OCI-LY7 (cell line): Measurements from ENCODE around the gene NOP9. TPM values are rescaled to one million over a fixed set of nuclear protein-coding genes. Genes with fewer than 3 reads are reported as not detected.

Source experiments
- BruUV-seq: library from RNA; stranded (reverse); fragments of 400-500 nt; replicated peaks from 2 replicates; lab custom pipeline; 2021; lab: Mats Ljungman, UMichigan
- CTCF ChIA-PET: fragments of 300-600 bp; sonication (Branson Sonifier 250); formaldehyde crosslinking; loops from one replicate; lab custom pipeline; 2022; ENCODE audit warnings: antibody characterized with exemption; ENCODE audit not compliant: unreplicated experiment; lab: Charles Lee
- POLR2A ChIA-PET: fragments of 300-600 bp; sonication (Branson Sonifier 250); formaldehyde crosslinking; loops from one replicate; lab custom pipeline; 2022; ENCODE audit warnings: antibody characterized with exemption; lab: Charles Lee
- DNase-seq: peaks from one replicate; pipeline ENCODE4 v3.0.0-alpha.2; 2015; ENCODE audit warnings: low spot score
- H2AFZ ChIP-seq: fragments of 200-600 bp; sonication (generic), shearing (Covaris generic); 2 replicates; pipeline ENCODE4 v1.6.1; 2014; ENCODE audit warnings: mild to moderate bottlenecking, antibody characterized with exemption, low read length, moderate library complexity
- H3K27ac ChIP-seq: fragments of 200-600 bp; sonication (generic); 2 replicates; pipeline ENCODE4 v1.5.1; 2014; ENCODE audit warnings: mixed run types, low read depth, mild to moderate bottlenecking, moderate library complexity, low read length, inconsistent platforms; ENCODE audit not compliant: poor library complexity, severe bottlenecking
- H3K36me3 ChIP-seq: fragments of 200-600 bp; sonication (generic); 2 replicates; pipeline ENCODE4 v1.6.1; 2014; ENCODE audit warnings: mild to moderate bottlenecking, antibody characterized with exemption, low read length, moderate library complexity, mixed read lengths; ENCODE audit not compliant: insufficient read depth
- H3K4me1 ChIP-seq: fragments of 200-600 bp; sonication (generic); 2 replicates; pipeline ENCODE4 v1.5.1; 2014; ENCODE audit warnings: mild to moderate bottlenecking, low read length; ENCODE audit not compliant: insufficient read depth, poor library complexity, severe bottlenecking
- H3K4me2 ChIP-seq: fragments of 200-600 bp; sonication (generic); 2 replicates; pipeline ENCODE4 v1.6.1; 2014; ENCODE audit warnings: mild to moderate bottlenecking, low read length
- H3K4me3 ChIP-seq: fragments of 200-600 bp; sonication (generic); 2 replicates; pipeline ENCODE4 v1.5.1; 2014; ENCODE audit warnings: mild to moderate bottlenecking, low read depth, low read length; ENCODE audit not compliant: poor library complexity, severe bottlenecking
- H3K79me2 ChIP-seq: fragments of 200-600 bp; sonication (generic); 2 replicates; pipeline ENCODE4 v1.6.1; 2016; ENCODE audit warnings: low read depth, mild to moderate bottlenecking, low read length, moderate library complexity, mixed read lengths; ENCODE audit not compliant: insufficient read depth
- H3K9me2 ChIP-seq: fragments of 200-600 bp; sonication (generic); 2 replicates; pipeline ENCODE4 v1.6.1; 2016; ENCODE audit warnings: mild to moderate bottlenecking, low read length, mixed read lengths; ENCODE audit not compliant: insufficient read depth
- H3K9me3 ChIP-seq: fragments of 200-600 bp; sonication (generic); 2 replicates; pipeline ENCODE4 v1.6.1; 2014; ENCODE audit warnings: mild to moderate bottlenecking, mixed run types, low read length, mixed read lengths
- H4K20me1 ChIP-seq: fragments of 200-600 bp; sonication (generic); 2 replicates; pipeline ENCODE4 v1.6.1; 2014; ENCODE audit warnings: mild to moderate bottlenecking, antibody characterized with exemption, low read length, moderate library complexity, mixed read lengths; ENCODE audit not compliant: insufficient read depth
- CTCF ChIP-seq: fragments of 200-600 bp; sonication (generic); conservative IDR thresholded peaks from 2 replicates; pipeline ENCODE4 v1.5.1; 2014; ENCODE audit warnings: mild to moderate bottlenecking, antibody characterized with exemption, low read length, moderate library complexity, mixed read lengths
- EZH2phosphoT487 ChIP-seq: fragments of 200-600 bp; sonication (generic); IDR thresholded peaks from 2 replicates; pipeline ENCODE4 v1.6.1; 2018; ENCODE audit warnings: low read depth, borderline replicate concordance, mild to moderate bottlenecking, mixed run types, antibody characterized with exemption, low read length, moderate library complexity, mixed read lengths
- intact Hi-C: fragments of 100-400 bp; cut with micrococcal nuclease; formaldehyde crosslinking; loops from one replicate; pipeline ENCODE4 v1.10.0; 2022; ENCODE audit not compliant: unreplicated experiment
- total RNA-seq, 2 experiments: library from RNA; depleted of rRNA in 1 of 2; stranded (reverse); fragments of >200 nt in 1 of 2; shearing (Covaris generic) in 1 of 2; gene quantifications; 2 replicates each; pipeline ENCODE4 v1.2.3, GENCODE V29; 2014 to 2022

NOP9 gene
- total RNA-seq, 2 experiments from 2014 or later: 33.2 to 52.6 TPM

DNA sequence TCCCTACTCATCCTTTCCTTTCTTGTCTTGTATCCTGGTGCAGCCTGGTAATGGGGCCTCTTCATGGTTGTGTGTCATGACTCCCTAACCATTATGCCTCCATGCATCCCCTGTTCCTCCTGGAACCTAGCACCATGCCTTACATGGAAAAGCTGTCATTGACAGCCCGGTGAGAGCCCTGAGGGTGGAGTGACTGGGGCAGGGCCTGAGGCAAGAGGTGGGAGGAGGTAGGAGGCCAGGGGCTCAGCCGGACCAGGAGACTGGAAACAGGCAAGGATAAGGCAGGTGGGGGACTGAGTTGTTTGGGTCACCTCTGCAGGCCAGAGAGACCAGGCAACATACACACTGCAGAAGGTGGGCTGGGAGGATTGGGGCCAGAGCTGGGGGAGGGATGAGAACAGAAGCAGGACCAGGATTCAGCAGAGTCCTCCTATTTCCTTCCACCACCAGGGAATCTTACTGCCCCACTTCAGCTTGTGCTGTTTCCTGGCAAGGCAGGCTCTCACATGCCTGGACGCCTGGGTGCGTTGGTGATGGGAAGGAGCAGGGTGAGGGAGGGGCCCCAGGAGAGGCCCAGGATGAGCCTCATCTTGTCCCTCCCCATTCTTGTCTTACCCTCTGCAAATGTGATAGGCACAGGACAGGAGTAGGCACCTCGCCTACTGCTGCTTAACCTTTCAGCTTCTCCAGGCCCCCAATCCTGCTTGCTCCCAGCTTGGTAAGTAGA, 10.1 kb downstream of the NOP9 start, which contains the start of gene LTB4R2:
Gene LTB4R2 (plus strand): TSS at position 603 of the 727 bp plus-strand sequence. CDS start 525 bp downstream, outside the sequence.
- Histone ChIP-seq H3K4me1 (peaks cover 38% of the 10 kb centered on the region), H4K20me1 (no peaks in the 10 kb centered on the region), H3K79me2 (no peaks in the 10 kb centered on the region), H3K9me2 (no peaks in the 10 kb centered on the region), H3K36me3 (peaks cover 85% of the 10 kb centered on the region), H3K9me3 (no peaks in the 10 kb centered on the region), H2AFZ (no peak within 1 kb of the TSS), H3K4me3 (no peak within 1 kb of the TSS), H3K27ac (no peak within 1 kb of the TSS), H3K4me2 (peak within 1 kb of the TSS; percentile 39; the same call in 1 of the 2 replicates)
- BruUV-seq: no TSS peak
- intact Hi-C loops: no loop called here
- ChIA-PET CTCF (interaction anchor here (0.9 kb wide), 1 partner anchor 34 kb away, joined by 3 read pairs; no protein-coding TSS in a partner anchor), POLR2A (interaction anchor here (0.7 to 2.5 kb wide), 3 partner anchors 8 to 39 kb away, joined by 3 to 9 read pairs (median 6); partner anchors contain the start of gene RABGGTA)
- no peak for TF ChIP-seq EZH2phosphoT487
- DNase-seq: no peak

- H3K79me2 ChIP-seq: no peaks in the 10 kb centered on the region
- ChIA-PET CTCF (interaction anchor here (0.9 kb wide), 1 partner anchor 13 kb away, joined by 4 read pairs; no protein-coding TSS in a partner anchor), POLR2A (interaction anchor here (0.7 to 2.5 kb wide), 3 partner anchors 9 to 39 kb away, joined by 3 to 9 read pairs (median 4); partner anchors contain the start of genes DHRS1, NOP9 and RABGGTA)
- TF ChIP-seq CTCF (no peak), EZH2phosphoT487 (no peak)
- BruUV-seq: no TSS peak
- H3K9me2 ChIP-seq: no peaks in the 10 kb centered on the region
- no peak overlapping the region for H3K27ac ChIP-seq
- H3K4me2 ChIP-seq: peak overlapping the region; percentile 39; the same call in 1 of the 2 replicates
- no peak overlapping the region for H2AFZ ChIP-seq
- intact Hi-C loops: no loop called here
- H3K9me3 ChIP-seq: no peaks in the 10 kb centered on the region
- no peak overlapping the region for H3K4me3 ChIP-seq
- peaks cover 80% of the 10 kb centered on the region for H3K36me3 ChIP-seq
- DNase-seq: no peak
- peaks cover 38% of the 10 kb centered on the region for H3K4me1 ChIP-seq
- H4K20me1 ChIP-seq: no peaks in the 10 kb centered on the region
Observed at GRCh38 chr14:24310265-24310645, 10.6 kb downstream of the NOP9 start.

DNA sequence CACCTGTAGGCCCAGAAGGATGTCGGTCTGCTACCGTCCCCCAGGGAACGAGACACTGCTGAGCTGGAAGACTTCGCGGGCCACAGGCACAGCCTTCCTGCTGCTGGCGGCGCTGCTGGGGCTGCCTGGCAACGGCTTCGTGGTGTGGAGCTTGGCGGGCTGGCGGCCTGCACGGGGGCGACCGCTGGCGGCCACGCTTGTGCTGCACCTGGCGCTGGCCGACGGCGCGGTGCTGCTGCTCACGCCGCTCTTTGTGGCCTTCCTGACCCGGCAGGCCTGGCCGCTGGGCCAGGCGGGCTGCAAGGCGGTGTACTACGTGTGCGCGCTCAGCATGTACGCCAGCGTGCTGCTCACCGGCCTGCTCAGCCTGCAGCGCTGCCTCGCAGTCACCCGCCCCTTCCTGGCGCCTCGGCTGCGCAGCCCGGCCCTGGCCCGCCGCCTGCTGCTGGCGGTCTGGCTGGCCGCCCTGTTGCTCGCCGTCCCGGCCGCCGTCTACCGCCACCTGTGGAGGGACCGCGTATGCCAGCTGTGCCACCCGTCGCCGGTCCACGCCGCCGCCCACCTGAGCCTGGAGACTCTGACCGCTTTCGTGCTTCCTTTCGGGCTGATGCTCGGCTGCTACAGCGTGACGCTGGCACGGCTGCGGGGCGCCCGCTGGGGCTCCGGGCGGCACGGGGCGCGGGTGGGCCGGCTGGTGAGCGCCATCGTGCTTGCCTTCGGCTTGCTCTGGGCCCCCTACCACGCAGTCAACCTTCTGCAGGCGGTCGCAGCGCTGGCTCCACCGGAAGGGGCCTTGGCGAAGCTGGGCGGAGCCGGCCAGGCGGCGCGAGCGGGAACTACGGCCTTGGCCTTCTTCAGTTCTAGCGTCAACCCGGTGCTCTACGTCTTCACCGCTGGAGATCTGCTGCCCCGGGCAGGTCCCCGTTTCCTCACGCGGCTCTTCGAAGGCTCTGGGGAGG, 11.3 kb downstream of the NOP9 start, which contains the start of gene LTB4R:
Gene LTB4R (plus strand): TSS at position 857 of the 959 bp plus-strand sequence. CDS start 4,150 bp downstream, outside the sequence.
- POLR2A ChIA-PET: interaction anchor here (0.7 to 2.5 kb wide), 3 partner anchors 9 to 40 kb away, joined by 3 to 9 read pairs (median 4); partner anchors contain the start of genes DHRS1, NOP9 and RABGGTA

More for the DNA sequence above, 11.3 kb downstream of the NOP9 start, which contains the start of gene LTB4R:
- Histone ChIP-seq H3K4me3 (no peak within 1 kb of the TSS), H3K9me2 (no peaks in the 10 kb centered on the region), H3K27ac (no peak within 1 kb of the TSS), H3K9me3 (no peaks in the 10 kb centered on the region), H2AFZ (no peak within 1 kb of the TSS), H3K4me2 (peak within 1 kb of the TSS; percentile 39; the same call in 1 of the 2 replicates), H4K20me1 (no peaks in the 10 kb centered on the region), H3K36me3 (peaks cover 76% of the 10 kb centered on the region), H3K4me1 (peaks cover 38% of the 10 kb centered on the region), H3K79me2 (no peaks in the 10 kb centered on the region)
- intact Hi-C loops: no loop called here
- TF ChIP-seq CTCF: peak; percentile 30; the same call in 1 of the 2 replicates
- TF ChIP-seq EZH2phosphoT487: no peak
- peak; percentile 70 for DNase-seq
- no TSS peak for BruUV-seq
- CTCF ChIA-PET: interaction anchor here (0.9 kb wide), 1 partner anchor 14 kb away, joined by 4 read pairs; no protein-coding TSS in a partner anchor
